Amniotic stem cell (primary cell): ENCODE results near the gene ZCCHC9.
A peak's percentile ranks its signal among the peaks of the same experiment; 100 is the strongest.
"Not testable (repeated sequence)": the region's sequence is repeated elsewhere in the genome, so short reads cannot be mapped to it uniquely, and the experiment has no call there.

Experiments used
- DNase-seq: peaks from one replicate; lab custom pipeline; 2025; lab: John Stamatoyannopoulos, UW

Gene ZCCHC9

GRCh38 chr5:81308836-81309235 lies 7.4 kb downstream of the ZCCHC9 start:
- DNase-seq: no peak

GRCh38 chr5:81310402-81311063 lies 9.1 kb downstream of the ZCCHC9 start:
- no peak for DNase-seq

DNA sequence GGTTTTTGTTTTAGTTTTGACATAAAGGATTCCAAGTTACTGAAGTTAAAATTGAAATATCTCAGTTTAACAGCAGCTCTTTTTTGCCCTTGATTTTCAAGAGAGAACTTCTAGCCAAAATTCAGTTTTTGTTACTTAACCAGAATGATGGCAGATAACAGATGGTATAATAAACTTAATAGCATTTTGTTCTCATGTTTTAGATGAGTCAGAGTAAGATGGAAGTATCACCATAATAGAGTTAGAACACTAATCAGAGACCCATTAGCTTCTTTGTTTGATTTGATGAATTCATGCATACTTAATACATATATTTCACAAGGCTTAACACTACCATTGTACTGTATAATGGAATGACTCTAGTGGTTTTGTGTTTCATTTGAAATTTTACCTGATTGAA lies 11.9 kb downstream of the ZCCHC9 start:
- no peak for DNase-seq

DNA sequence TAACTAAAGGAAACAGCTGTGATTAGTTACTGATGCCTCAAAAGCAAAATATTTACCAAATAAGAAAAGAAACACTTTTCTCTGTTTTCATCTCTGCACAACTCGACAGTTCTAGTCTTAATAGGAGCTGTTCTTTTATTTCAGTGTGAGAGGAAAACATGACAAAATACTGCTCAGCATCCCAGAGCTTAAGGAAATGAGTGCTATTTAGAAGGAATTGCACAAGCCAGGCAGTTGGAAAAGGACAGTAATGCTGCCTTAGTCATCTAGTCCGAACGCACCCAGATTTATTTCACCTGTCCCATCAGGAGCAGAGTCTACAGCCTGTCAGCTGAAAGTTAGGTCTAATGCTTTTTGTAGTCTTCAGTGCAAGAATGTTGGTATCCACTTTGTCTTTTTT lies 12.3 kb downstream of the ZCCHC9 start:
- DNase-seq: no peak

DNA sequence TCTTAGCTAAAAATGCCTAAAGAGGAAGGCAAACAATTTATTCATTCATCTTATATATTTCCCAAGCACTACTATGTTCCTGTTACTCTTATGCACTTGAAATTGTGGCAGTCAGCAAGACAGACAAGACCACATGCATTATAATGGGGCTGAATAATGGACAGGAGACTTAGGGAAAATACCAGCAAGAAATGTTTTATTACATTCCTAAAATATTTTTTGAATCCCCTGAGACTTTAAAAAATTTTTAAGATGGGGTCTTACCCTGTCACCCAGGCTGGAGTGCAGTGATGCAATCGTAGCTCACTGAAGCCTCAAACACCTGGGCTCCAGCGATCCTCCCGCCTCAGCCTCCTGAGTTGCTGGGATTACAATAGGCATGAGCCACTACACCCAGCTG lies 13.2 kb downstream of the ZCCHC9 start:
- DNase-seq: no peak

GRCh38 chr5:81315336-81315735 lies 13.9 kb downstream of the ZCCHC9 start:
- peak; percentile 26 for DNase-seq

- DNase-seq: no peak
Observed at GRCh38 chr5:81315830-81316229, 14.4 kb downstream of the ZCCHC9 start.

GRCh38 chr5:81316571-81316970 lies 15.2 kb downstream of the ZCCHC9 start:
- no peak for DNase-seq

DNA sequence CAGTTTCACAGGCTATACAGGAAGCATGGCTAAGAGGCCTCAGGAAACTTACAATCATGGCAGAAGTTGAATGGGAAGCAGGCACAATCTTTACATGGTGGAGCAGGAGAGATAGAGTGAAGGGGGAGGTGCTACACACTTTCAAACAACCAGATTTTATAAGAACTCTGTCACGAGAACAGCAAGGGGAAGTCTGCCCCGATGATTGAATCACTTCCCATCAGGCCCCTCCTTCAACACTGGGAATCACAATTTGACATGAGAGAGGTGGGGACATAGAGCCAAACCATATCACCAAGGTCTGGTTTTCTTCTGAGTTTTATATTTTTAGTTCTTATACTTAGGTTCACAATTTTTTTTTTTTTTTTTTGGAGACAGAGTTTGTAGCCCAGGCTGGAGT lies 16.1 kb downstream of the ZCCHC9 start:
- DNase-seq: no peak

DNA sequence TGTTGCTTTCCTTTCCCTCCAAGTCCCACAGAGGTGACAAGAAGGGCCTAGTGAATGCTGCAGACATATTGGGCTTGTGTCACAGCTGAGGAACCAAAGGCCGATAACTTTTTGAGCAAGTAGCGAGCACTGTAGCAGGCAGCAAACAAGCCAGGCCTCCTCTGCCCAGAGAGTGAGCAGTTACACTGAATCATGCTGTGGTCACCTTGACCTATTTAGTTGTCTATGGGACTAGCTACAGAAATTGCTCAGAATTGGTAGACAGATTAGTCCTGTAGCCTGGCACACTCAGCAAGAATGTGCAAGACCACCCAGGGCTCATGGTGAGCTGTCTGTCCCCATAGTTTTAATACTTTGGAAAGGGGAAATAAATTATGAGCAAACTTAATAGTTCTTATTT lies 25.2 kb downstream of the ZCCHC9 start:
- no peak for DNase-seq

- no peak for DNase-seq
Observed at GRCh38 chr5:81334304-81335061, 33.1 kb downstream of the ZCCHC9 start.

DNA sequence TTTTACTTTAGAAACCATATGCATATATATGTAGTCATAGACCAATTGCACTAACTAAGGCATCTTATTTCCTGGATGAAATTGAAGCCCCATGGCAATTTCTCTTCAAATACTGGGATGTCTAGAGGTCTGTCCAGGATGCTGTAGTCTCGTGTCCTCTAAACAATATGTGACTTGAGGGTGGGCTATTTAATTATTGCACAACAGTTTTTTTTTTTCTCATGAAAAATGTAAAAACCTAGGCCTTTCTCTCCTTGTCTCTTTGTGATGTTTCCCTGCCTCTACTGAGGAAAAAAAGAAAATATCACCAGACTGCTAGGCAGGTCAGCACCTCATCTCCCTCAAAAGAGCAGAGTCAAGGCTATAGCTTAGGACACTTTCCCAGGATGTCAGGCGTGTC lies 34.6 kb downstream of the ZCCHC9 start:
- no peak for DNase-seq

- no peak for DNase-seq
Observed at GRCh38 chr5:81336556-81336955, 35.2 kb downstream of the ZCCHC9 start.

- DNase-seq: no peak
Observed at GRCh38 chr5:81337803-81338202, 36.4 kb downstream of the ZCCHC9 start.

DNA sequence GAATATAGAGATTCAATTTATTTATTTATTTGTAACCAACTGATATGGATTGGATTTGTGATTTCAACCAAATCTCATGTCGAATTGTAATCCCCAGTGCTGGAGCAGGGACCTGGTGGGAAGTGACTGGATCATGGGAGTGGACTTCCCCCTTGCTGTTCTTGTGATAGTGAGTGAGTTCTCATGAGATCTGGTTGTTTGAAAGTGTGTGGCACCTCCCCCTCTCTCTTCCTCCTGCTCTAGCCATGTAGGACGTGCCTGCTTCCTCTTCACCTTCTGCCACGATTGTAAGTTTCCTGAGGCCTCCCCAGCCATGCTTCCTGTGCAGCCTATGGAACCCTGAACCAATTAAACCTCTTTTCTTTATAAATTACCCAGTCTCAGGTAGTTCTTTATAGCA lies 36.8 kb downstream of the ZCCHC9 start:
- DNase-seq: not testable (repeated sequence)

- no peak for DNase-seq
Observed at GRCh38 chr5:81344736-81345135, 43.3 kb downstream of the ZCCHC9 start.

DNA sequence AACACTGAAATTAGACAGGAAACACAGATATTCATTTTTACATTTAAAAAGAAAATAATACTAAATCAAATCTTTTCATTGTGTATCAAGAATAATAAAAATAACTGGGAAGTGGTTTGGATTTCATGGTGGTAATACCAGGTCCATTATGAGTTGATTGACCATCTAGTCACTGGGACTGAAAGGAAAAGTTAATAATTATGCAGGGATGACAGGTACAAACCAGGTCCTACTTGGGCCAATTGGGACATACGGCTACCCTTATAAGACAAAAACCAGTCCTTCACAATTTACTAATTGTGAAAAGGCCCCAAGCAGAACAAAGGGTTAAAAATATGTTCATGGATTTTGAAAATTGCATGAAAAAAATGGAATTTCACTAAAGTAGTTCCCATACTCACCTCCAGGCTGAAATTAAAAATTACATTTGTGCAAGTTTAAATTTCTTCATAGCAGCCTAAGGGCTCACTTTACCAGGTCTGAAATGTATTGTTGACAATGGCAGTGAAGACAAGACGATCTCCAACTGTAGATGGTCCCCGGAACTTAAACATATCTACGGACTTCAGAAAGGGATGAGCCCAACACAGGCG lies 44.1 kb downstream of the ZCCHC9 start:
- no peak for DNase-seq

- no peak for DNase-seq
Observed at GRCh38 chr5:81349161-81349560, 47.8 kb downstream of the ZCCHC9 start.

- no peak for DNase-seq
Observed at GRCh38 chr5:81350507-81350906, 49.1 kb downstream of the ZCCHC9 start.

GRCh38 chr5:81353189-81353588 lies 51.8 kb downstream of the ZCCHC9 start:
- DNase-seq: no peak

DNA sequence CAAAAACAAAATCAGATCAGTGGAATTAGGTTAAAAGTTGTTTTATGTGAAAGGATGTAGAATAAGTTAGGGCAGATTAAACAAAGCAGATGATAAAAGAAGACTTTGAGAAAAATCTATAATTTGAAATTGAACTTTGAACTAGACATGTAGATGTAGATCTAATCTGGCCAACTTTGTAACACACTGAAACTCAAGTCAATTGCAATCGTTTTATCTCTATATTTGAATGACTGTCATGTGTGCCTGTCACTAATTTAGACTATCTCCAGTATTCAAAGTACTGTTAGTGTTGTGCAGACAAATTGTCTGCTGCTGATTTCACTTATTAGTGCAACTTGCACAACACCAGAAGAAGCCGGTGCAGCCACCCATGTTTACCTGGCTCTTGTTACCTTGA lies 52.7 kb downstream of the ZCCHC9 start:
- no peak for DNase-seq

GRCh38 chr5:81355291-81356251 lies 54.2 kb downstream of the ZCCHC9 start:
- no peak for DNase-seq
